K562 (cell line): ENCODE data around the gene C16orf95. TPM values are rescaled to one million over a fixed set of nuclear protein-coding genes. Genes with fewer than 3 reads are reported as not detected.

Source experiments
- ATAC-seq: fragments of 200-7000 bp; cut with Tn5 transposase; 3 replicates; pipeline ENCODE4 v1.9.1; 2020; ENCODE audit warnings: moderate library complexity
- BruUV-seq: library from RNA; stranded (reverse); fragments of 400-500 nt; replicated peaks from 2 replicates; lab custom pipeline; 2021; lab: Mats Ljungman, UMichigan
- CTCF ChIA-PET: fragments of 300-600 bp; formaldehyde crosslinking; extraction: SDS; loops from one replicate; lab custom pipeline; 2021; ENCODE audit warnings: low intra/inter-chr PET ratio; lab: Yijun Ruan, JAX
- POLR2A ChIA-PET: fragments of 300-600, 350-650 bp; sonication (Branson Sonifier 250); formaldehyde crosslinking; extraction: SDS; loops from one replicate; lab custom pipeline; 2021; ENCODE audit warnings: antibody characterized with exemption, inconsistent platforms; lab: Yijun Ruan, JAX
- DNase-seq, 4 experiments: peaks; one replicate each; pipeline versions ENCODE4 v3.0.0 to v3.0.0-alpha.2; 2011 to 2018; ENCODE audit warnings: low spot score in 3 of 4, mixed read lengths in 3 of 4; ENCODE audit errors: extremely low read depth in 1 of 4
- FAIRE-seq: peaks from 2 replicates; lab custom pipeline; 2011; peaks lifted over from hg19 to GRCh38; lab: Jason Lieb, UNC
- H2AFZ ChIP-seq: 2 replicates; pipeline ENCODE4 v1.6.0; 2011; ENCODE audit warnings: low read depth, low read length, control low read depth, inconsistent platforms
- H3K27ac ChIP-seq: fragments of 200-600 bp; 3 replicates; pipeline ENCODE4 v1.8.0; 2011; ENCODE audit warnings: low read depth, mild to moderate bottlenecking, control low read depth, inconsistent platforms, low read length, moderate library complexity, mixed read lengths; ENCODE audit errors: extremely low read depth
- H3K27me3 ChIP-seq, 2 experiments: fragments of 300-600 bp in 1 of 2; 2 replicates in 1 of 2; 3 replicates in 1 of 2; pipeline versions ENCODE4 v1.6.0 to v1.8.0; 2011; ENCODE audit warnings: inconsistent platforms in 2 of 2, low read length in 2 of 2, mild to moderate bottlenecking in 1 of 2, mixed read lengths in 1 of 2, moderate library complexity in 1 of 2; ENCODE audit not compliant: control insufficient read depth in 2 of 2, insufficient read depth in 2 of 2
- H3K36me3 ChIP-seq: fragments of 300-600 bp; 3 replicates; pipeline ENCODE4 v1.8.0; 2011; ENCODE audit warnings: mild to moderate bottlenecking, low read length, inconsistent platforms; ENCODE audit not compliant: control insufficient read depth, insufficient read depth
- H3K4me1 ChIP-seq, 2 experiments: fragments of 200-600 bp in 1 of 2; replicated peaks in 1 of 2; 2 replicates in 1 of 2; 3 replicates in 1 of 2; pipeline versions ENCODE4 v1.5.1 to v1.8.0; 2011; ENCODE audit warnings: inconsistent platforms in 2 of 2, low read length in 2 of 2, mild to moderate bottlenecking in 1 of 2, mixed read lengths in 1 of 2, moderate library complexity in 1 of 2; ENCODE audit not compliant: control insufficient read depth in 2 of 2, insufficient read depth in 2 of 2
- H3K4me2 ChIP-seq: 2 replicates; pipeline ENCODE4 v1.6.1; 2011; ENCODE audit warnings: low read length, control low read depth, inconsistent platforms, mixed read lengths; ENCODE audit not compliant: insufficient read depth
- H3K4me3 ChIP-seq: fragments of 200-600 bp; sonication (generic), shearing (Covaris generic); 2 replicates; pipeline ENCODE4 v1.5.1; 2016; ENCODE audit warnings: control low read depth, inconsistent platforms
- H3K79me2 ChIP-seq: fragments of 200-600 bp; 3 replicates; pipeline ENCODE4 v1.8.0; 2011; ENCODE audit warnings: low read length, inconsistent platforms; ENCODE audit not compliant: control insufficient read depth, insufficient read depth
- H3K9ac ChIP-seq, 2 experiments: 2 replicates each; pipeline versions ENCODE4 v1.6.0 to v1.6.1; 2011; ENCODE audit warnings: low read depth in 2 of 2, low read length in 2 of 2, control low read depth in 1 of 2, inconsistent platforms in 1 of 2, mild to moderate bottlenecking in 1 of 2, mixed read lengths in 1 of 2; ENCODE audit not compliant: insufficient read depth in 1 of 2
- H3K9me1 ChIP-seq: one replicate; pipeline ENCODE4 v1.6.0; 2011; ENCODE audit warnings: inconsistent platforms, mild to moderate bottlenecking, low read length, moderate library complexity; ENCODE audit not compliant: control insufficient read depth, insufficient read depth
- H3K9me3 ChIP-seq: replicated peaks from 2 replicates; pipeline ENCODE4 v1.5.1; 2011; ENCODE audit warnings: low read depth, low read length, inconsistent platforms; ENCODE audit not compliant: control insufficient read depth, insufficient read depth
- H4K20me1 ChIP-seq: replicated peaks from 2 replicates; pipeline ENCODE4 v1.6.1; 2011; ENCODE audit warnings: low read length, inconsistent platforms, mixed read lengths; ENCODE audit not compliant: control insufficient read depth, insufficient read depth
- GABPB1 ChIP-seq: sonication (generic); formaldehyde crosslinking; IDR thresholded peaks from 2 replicates; pipeline ENCODE4 v1.8.0; 2022; ENCODE audit warnings: mild to moderate bottlenecking, missing genetic modification reagents
- NUFIP1 ChIP-seq: fragments of 450-650 bp; IDR thresholded peaks from 2 replicates; pipeline ENCODE4 v1.6.1; 2018; ENCODE audit not compliant: partially characterized antibody
- PRPF4 ChIP-seq: fragments of 200-400 bp; formaldehyde crosslinking; IDR thresholded peaks from one replicate; pipeline ENCODE4 v1.6.1; 2017; ENCODE audit warnings: low read length, low read depth, mild to moderate bottlenecking; ENCODE audit not compliant: insufficient read depth, poor library complexity, severe bottlenecking
- STAT5B ChIP-seq: fragments of 250-450 bp; sonication (Bioruptor Pico); IDR thresholded peaks from 2 replicates; pipeline ENCODE4 v1.8.0; 2021; ENCODE audit warnings: mild to moderate bottlenecking, inconsistent platforms
- TAF1 ChIP-seq: IDR thresholded peaks from 2 replicates; pipeline ENCODE4 v1.6.1; 2011; ENCODE audit warnings: mild to moderate bottlenecking, low read length, moderate library complexity; ENCODE audit not compliant: insufficient read depth, control insufficient read depth, severe bottlenecking; ENCODE audit errors: extremely low read depth
- ZNF121 ChIP-seq: sonication (generic); formaldehyde crosslinking; conservative IDR thresholded peaks from 2 replicates; pipeline ENCODE4 v1.8.0; 2022; ENCODE audit warnings: missing genetic modification reagents
- ZNF274 ChIP-seq: IDR thresholded peaks from 2 replicates; pipeline ENCODE4 v1.6.1; 2011; ENCODE audit warnings: low read depth, mild to moderate bottlenecking, low read length, moderate library complexity, borderline replicate concordance
- ZNF316 ChIP-seq: fragments of 450-650 bp; IDR thresholded peaks from 2 replicates; pipeline ENCODE4 v1.6.1; 2016
- WGBS: fragments of 100-300 bp; shearing (Covaris generic); methylation state at CpG from one replicate; pipeline ENCODE4 v1.1.6; 2016; ENCODE audit warnings: low coverage, mixed read lengths; ENCODE audit not compliant: insufficient coverage; ENCODE audit errors: missing lambda C conversion rate; 5-methylcytosine and 5-hydroxymethylcytosine counted together
- in situ Hi-C: fragments of 300-500 bp; cut with MboI; formaldehyde crosslinking; loops from 4 replicates; pipeline ENCODE4 v1.15.0; 2018; ENCODE audit warnings: inconsistent platforms, mixed read lengths
- intact Hi-C: fragments of 100-400 bp; cut with micrococcal nuclease; formaldehyde crosslinking; loops from 2 replicates; pipeline ENCODE4 v1.14.2; 2022
- polyA plus RNA-seq, 8 experiments: library from polyadenylated mRNA; depleted of rRNA in 4 of 8; stranded (reverse) in 5 of 8; unstranded in 3 of 8; fragments of >200 nt; fragmentation: Nextera tagmentation in 2 of 8; fragmentation: Illumina TruSeq in 1 of 8; extraction: Ambion mirVana in 2 of 8; extraction: Trizol in 1 of 8; gene quantifications; 2 replicates each; pipeline versions ENCODE4 v1.2.1 to v1.2.3, GENCODE V29; 2011 to 2014; ENCODE audit warnings: inconsistent platforms in 1 of 8, missing spikeins in 1 of 8
- total RNA-seq, 7 experiments: library from RNA; depleted of rRNA in 6 of 7; stranded (reverse); fragments of >200 nt in 6 of 7; fragmentation: Illumina TruSeq in 2 of 7; extraction: Trizol in 2 of 7; gene quantifications; 2 replicates each; pipeline versions ENCODE4 v1.2.1 to v1.2.3, GENCODE V29; 2011 to 2021; ENCODE audit warnings: low replicate concordance in 1 of 7

The C16orf95 gene
- total and polyA plus RNA-seq, 9 of the 15 experiments (the other 6 are each of a cell fraction or from before 2014, with no cell fraction given) = 6.5 to 20.5 (median 9.4) TPM

GRCh38 chr16:87329436-87330256 lies 12.5 kb upstream of the C16orf95 start:
- in situ Hi-C loops = no loop called here
- 89% methylated on average over 20 of the region's 20 CpGs for WGBS
- 0 out of 4 replicates have a peak overlapping the region, but pooled peaks of 1 of the 2 experiments have one; percentile 13 for H3K9ac ChIP-seq
- POLR2A ChIA-PET = interaction anchor here (1.0 to 3.8 kb wide), 2 partner anchors 11 kb away, joined by 4 to 15 read pairs; no protein-coding TSS in a partner anchor
- no peak overlapping the region for H3K27ac ChIP-seq
- CTCF ChIA-PET = no interaction called here
- no peaks in the 10 kb centered on the region for H3K9me3 ChIP-seq
- FAIRE-seq (no peak), DNase-seq (no peak), ATAC-seq (no peak)
- no TSS peak for BruUV-seq
- peaks cover 63% of the 10 kb centered on the region; the same call in 2 of the 3 replicates for H3K36me3 ChIP-seq
- H3K4me2 ChIP-seq = no peak overlapping the region
- H3K4me3 ChIP-seq = no peak overlapping the region
- no peaks in the 10 kb centered on the region; the same call in 2 of the 3 replicates for H3K79me2 ChIP-seq
- peaks cover 11% of the 10 kb centered on the region; the same call in 1 of the 2 replicates for H4K20me1 ChIP-seq
- H2AFZ ChIP-seq = no peak overlapping the region
- no peaks in the 10 kb centered on the region for H3K27me3 ChIP-seq
- TF ChIP-seq ZNF121 (no peak), GABPB1 (CRISPR knock-in tag) (no peak), NUFIP1 (no peak), ZNF274 (no peak), TAF1 (no peak), PRPF4 (no peak), STAT5B (CRISPR knock-in tag) (no peak), ZNF316 (no peak)
- peaks cover 0 to 14% of the 10 kb centered on the region in 2 experiments; a peak in 2 of 5 replicates for H3K4me1 ChIP-seq
- intact Hi-C loops = loop anchor here (10.0 kb wide), 1 partner anchor 305 kb away; no protein-coding TSS in a partner anchor
- H3K9me1 ChIP-seq = peaks cover 3% of the 10 kb centered on the region
